K562 (cell line): ENCODE measurements around the gene C1QTNF5. TPM values are rescaled to one million over a fixed set of nuclear protein-coding genes. Genes with fewer than 3 reads are reported as not detected.
A peak's percentile ranks its signal among the peaks of the same experiment; 100 is the strongest.

ENCODE experiments used
- ARID4B ChIP-seq: sonication (generic); formaldehyde crosslinking; IDR thresholded peaks from 2 replicates; pipeline ENCODE4 v1.8.0; 2022; ENCODE audit warnings: mild to moderate bottlenecking, missing genetic modification reagents
- BHLHE40 ChIP-seq: IDR thresholded peaks from 2 replicates; pipeline ENCODE4 v1.6.1; 2011; ENCODE audit warnings: low read length, improper control_type of control experiment
- ETV5 ChIP-seq: sonication (generic); formaldehyde crosslinking; IDR thresholded peaks from 2 replicates; pipeline ENCODE4 v1.4.0; 2020; ENCODE audit warnings: low read depth, mild to moderate bottlenecking, missing genetic modification reagents
- HDAC1 ChIP-seq, 2 experiments: fragments of 450-650 bp; IDR thresholded peaks; 2 replicates each; pipeline ENCODE4 v1.6.1; 2016 to 2017; ENCODE audit warnings: inconsistent platforms in 1 of 2, mild to moderate bottlenecking in 1 of 2, moderate library complexity in 1 of 2
- HSF4 ChIP-seq: fragments of 250-450 bp; sonication (Bioruptor Pico); IDR thresholded peaks from 2 replicates; pipeline ENCODE4 v2.1.2; 2022; ENCODE audit warnings: mild to moderate bottlenecking, moderate library complexity, borderline replicate concordance
- KAT7 ChIP-seq: sonication (generic); formaldehyde crosslinking; IDR thresholded peaks from 2 replicates; pipeline ENCODE4 v1.8.0; 2022; ENCODE audit warnings: missing genetic modification reagents, mild to moderate bottlenecking, borderline replicate concordance
- RAD21 ChIP-seq, 2 experiments: fragments of 250-450 bp in 1 of 2; fragments of 450-650 bp in 1 of 2; sonication (Bioruptor Pico) in 1 of 2; formaldehyde crosslinking in 1 of 2; IDR thresholded peaks in 1 of 2; conservative IDR thresholded peaks in 1 of 2; 2 replicates each; pipeline versions ENCODE4 v1.4.0 to v1.8.0; 2020 to 2022; ENCODE audit warnings: mild to moderate bottlenecking in 2 of 2, moderate library complexity in 1 of 2
- SMARCC2 ChIP-seq: fragments of 450-650 bp; IDR thresholded peaks from 2 replicates; pipeline ENCODE4 v1.6.1; 2017; ENCODE audit warnings: antibody characterized with exemption, moderate library complexity, mild to moderate bottlenecking, low read depth
- TEAD1 ChIP-seq, 2 experiments: fragments of 450-650 bp in 1 of 2; sonication (generic) in 1 of 2; formaldehyde crosslinking; IDR thresholded peaks; 2 replicates each; pipeline versions ENCODE4 v1.4.0 to v1.8.0; 2020 to 2022; ENCODE audit warnings: mild to moderate bottlenecking in 2 of 2, missing genetic modification reagents in 1 of 2
- ZKSCAN1 ChIP-seq: fragments of 150-350 bp; IDR thresholded peaks from 2 replicates; pipeline ENCODE4 v1.6.1; 2016; ENCODE audit warnings: low read depth, low read length
- ZNF354B ChIP-seq: fragments of 250-450 bp; sonication (Bioruptor Pico); IDR thresholded peaks from 2 replicates; pipeline ENCODE4 v1.4.0; 2020
- ZNF384 ChIP-seq: IDR thresholded peaks from 2 replicates; pipeline ENCODE4 v1.6.1; 2012; ENCODE audit warnings: low read depth, low read length, improper control_type of control experiment
- polyA plus RNA-seq, 8 experiments: library from polyadenylated mRNA; depleted of rRNA in 4 of 8; stranded (reverse) in 5 of 8; unstranded in 3 of 8; fragments of >200 nt; fragmentation: Nextera tagmentation in 2 of 8; fragmentation: Illumina TruSeq in 1 of 8; extraction: Ambion mirVana in 2 of 8; extraction: Trizol in 1 of 8; gene quantifications; 2 replicates each; pipeline versions ENCODE4 v1.2.1 to v1.2.3, GENCODE V29; 2011 to 2014; ENCODE audit warnings: inconsistent platforms in 1 of 8, missing spikeins in 1 of 8
- total RNA-seq, 7 experiments: library from RNA; depleted of rRNA in 6 of 7; stranded (reverse); fragments of >200 nt in 6 of 7; fragmentation: Illumina TruSeq in 2 of 7; extraction: Trizol in 2 of 7; gene quantifications; 2 replicates each; pipeline versions ENCODE4 v1.2.1 to v1.2.3, GENCODE V29; 2011 to 2021; ENCODE audit warnings: low replicate concordance in 1 of 7
- TF ChIP-seq, protein P1 (sequence below): fragments of 250-450 bp; sonication (Bioruptor Pico); IDR thresholded peaks from 2 replicates; pipeline ENCODE4 v1.5.0; 2020; ENCODE audit warnings: mild to moderate bottlenecking
- TF ChIP-seq, protein P2 (sequence below): fragments of 150-350 bp; IDR thresholded peaks from 2 replicates; pipeline ENCODE4 v1.6.1; 2014; ENCODE audit warnings: low read depth, mild to moderate bottlenecking, low read length, borderline replicate concordance

C1QTNF5 gene
- total and polyA plus RNA-seq, 9 of the 15 experiments (the other 6 are each of a cell fraction or from before 2014, with no cell fraction given), result 0.07 to 0.76 (median 0.24) TPM; not detected in 1

DNA sequence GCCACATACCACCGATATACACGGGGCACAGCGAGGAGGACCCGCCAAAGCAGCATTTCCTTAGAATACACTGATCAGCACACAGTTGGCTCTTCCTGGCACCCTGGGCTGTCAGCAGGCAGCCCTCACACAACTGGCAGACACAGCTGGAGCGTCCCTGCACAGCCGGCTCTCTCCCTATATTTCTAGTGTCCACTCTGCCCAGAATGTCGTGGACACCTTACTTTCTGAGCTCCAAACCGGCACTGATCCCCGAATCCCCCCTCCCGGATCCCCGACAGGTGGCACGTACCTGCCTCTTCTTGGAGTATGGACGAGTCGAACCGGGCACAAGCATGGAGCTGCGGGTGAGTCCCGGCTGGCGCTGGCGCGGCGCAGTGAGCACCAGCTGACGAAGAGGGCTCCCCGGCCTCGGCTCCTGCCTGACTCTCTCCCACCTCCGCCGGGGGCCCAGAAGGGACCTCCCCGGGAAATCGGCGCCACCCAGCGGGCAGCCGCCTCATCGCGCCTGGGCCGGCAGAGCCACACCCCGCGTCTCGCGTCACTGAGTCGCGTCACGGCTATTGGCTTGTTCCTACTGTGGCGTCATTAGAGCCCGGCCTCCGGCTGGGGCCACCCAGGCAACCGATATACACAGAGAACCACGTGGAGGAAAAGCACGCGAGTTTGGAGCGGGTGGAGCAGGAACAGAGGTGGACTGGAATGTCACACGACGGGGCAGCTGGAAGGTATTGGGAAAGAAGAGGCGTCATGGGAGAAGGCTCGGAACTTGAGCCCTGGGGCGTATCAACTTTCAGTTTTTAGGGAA, 40.7 kb upstream of the C1QTNF5 start, which contains the start of gene USP2 (continued):
- 0 out of 2 replicates have a peak, but pooled peaks have one; percentile 55 for TF ChIP-seq ZKSCAN1
- TF ChIP-seq ETV5, result peak; percentile 49; the same call in 1 of the 2 replicates
- TF ChIP-seq ZNF354B (CRISPR knock-in tag), result no peak
- TF ChIP-seq RAD21 (CRISPR knock-in tag; conservative IDR thresholded peaks at IDR 0.05 in 1 of 2, IDR thresholded peaks at IDR 0.05 in 1 of 2), result peak; percentile 87 to 89
- no peak for TF ChIP-seq HSF4 (CRISPR knock-in tag)
- TF ChIP-seq, protein P1, sequence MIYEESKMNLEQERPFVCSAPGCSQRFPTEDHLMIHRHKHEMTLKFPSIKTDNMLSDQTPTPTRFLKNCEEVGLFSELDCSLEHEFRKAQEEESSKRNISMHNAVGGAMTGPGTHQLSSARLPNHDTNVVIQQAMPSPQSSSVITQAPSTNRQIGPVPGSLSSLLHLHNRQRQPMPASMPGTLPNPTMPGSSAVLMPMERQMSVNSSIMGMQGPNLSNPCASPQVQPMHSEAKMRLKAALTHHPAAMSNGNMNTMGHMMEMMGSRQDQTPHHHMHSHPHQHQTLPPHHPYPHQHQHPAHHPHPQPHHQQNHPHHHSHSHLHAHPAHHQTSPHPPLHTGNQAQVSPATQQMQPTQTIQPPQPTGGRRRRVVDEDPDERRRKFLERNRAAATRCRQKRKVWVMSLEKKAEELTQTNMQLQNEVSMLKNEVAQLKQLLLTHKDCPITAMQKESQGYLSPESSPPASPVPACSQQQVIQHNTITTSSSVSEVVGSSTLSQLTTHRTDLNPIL (CRISPR knock-in tag), result no peak
- 0 out of 2 replicates have a peak, but pooled peaks have one; percentile 54 for TF ChIP-seq KAT7 (CRISPR knock-in tag)
- TF ChIP-seq ARID4B (CRISPR knock-in tag), result peak; percentile 98
- no peak for TF ChIP-seq SMARCC2
- 0 out of 4 replicates have a peak, but pooled peaks of 1 of the 2 experiments have one; percentile 70 for TF ChIP-seq TEAD1 (CRISPR knock-in tag; IDR thresholded peaks at IDR 0.05)
- peak; percentile 66; the same call in 1 of the 2 replicates for TF ChIP-seq BHLHE40
- TF ChIP-seq, protein P2, sequence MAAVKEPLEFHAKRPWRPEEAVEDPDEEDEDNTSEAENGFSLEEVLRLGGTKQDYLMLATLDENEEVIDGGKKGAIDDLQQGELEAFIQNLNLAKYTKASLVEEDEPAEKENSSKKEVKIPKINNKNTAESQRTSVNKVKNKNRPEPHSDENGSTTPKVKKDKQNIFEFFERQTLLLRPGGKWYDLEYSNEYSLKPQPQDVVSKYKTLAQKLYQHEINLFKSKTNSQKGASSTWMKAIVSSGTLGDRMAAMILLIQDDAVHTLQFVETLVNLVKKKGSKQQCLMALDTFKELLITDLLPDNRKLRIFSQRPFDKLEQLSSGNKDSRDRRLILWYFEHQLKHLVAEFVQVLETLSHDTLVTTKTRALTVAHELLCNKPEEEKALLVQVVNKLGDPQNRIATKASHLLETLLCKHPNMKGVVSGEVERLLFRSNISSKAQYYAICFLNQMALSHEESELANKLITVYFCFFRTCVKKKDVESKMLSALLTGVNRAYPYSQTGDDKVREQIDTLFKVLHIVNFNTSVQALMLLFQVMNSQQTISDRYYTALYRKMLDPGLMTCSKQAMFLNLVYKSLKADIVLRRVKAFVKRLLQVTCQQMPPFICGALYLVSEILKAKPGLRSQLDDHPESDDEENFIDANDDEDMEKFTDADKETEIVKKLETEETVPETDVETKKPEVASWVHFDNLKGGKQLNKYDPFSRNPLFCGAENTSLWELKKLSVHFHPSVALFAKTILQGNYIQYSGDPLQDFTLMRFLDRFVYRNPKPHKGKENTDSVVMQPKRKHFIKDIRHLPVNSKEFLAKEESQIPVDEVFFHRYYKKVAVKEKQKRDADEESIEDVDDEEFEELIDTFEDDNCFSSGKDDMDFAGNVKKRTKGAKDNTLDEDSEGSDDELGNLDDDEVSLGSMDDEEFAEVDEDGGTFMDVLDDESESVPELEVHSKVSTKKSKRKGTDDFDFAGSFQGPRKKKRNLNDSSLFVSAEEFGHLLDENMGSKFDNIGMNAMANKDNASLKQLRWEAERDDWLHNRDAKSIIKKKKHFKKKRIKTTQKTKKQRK, result no peak
- TF ChIP-seq ZNF384, result 0 out of 2 replicates have a peak, but pooled peaks have one; percentile 23
- peak; percentile 99 to 100 for TF ChIP-seq HDAC1 (IDR thresholded peaks at IDR 0.05)
